Activated T-cell treated with anti-CD3 and anti-CD28 coated beads, Interleukin-2, amount 50 U/mL, for 72 hours (primary cell): Measurements from ENCODE around the gene FBXO44. TPM values are rescaled to one million over a fixed set of nuclear protein-coding genes. Genes with fewer than 3 reads are reported as not detected.
A peak's percentile ranks its signal among the peaks of the same experiment; 100 is the strongest.

Experiments
- ATAC-seq, 2 donors: fragments of 150-1000 bp; cut with Tn5 transposase; replicated peaks in 1 of 2; 2 replicates each; pipeline ENCODE4 v1.10.0; 2021; ENCODE audit warnings: moderate library complexity in 2 of 2, mild to moderate bottlenecking in 1 of 2
- DNase-seq, 2 donors: peaks; one replicate each; pipeline ENCODE4 v3.0.0; 2021 to 2022; ENCODE audit warnings: mixed read lengths in 1 of 2
- H3K27ac Mint-ChIP-seq: one replicate; pipeline ENCODE4 v1.8.0; 2022; ENCODE audit warnings: mild to moderate bottlenecking, moderate library complexity, mixed read lengths
- H3K27me3 Mint-ChIP-seq: one replicate; pipeline ENCODE4 v1.8.0; 2022; ENCODE audit warnings: low read depth, mixed read lengths
- H3K36me3 Mint-ChIP-seq, 2 donors: one replicate each; pipeline ENCODE4 v1.8.0; 2022; ENCODE audit warnings: mixed read lengths in 2 of 2, mild to moderate bottlenecking in 1 of 2; ENCODE audit not compliant: insufficient read depth in 2 of 2
- H3K4me1 Mint-ChIP-seq: one replicate; pipeline ENCODE4 v1.8.0; 2022; ENCODE audit warnings: low read depth, mixed read lengths
- H3K4me3 Mint-ChIP-seq, 2 donors: one replicate each; pipeline ENCODE4 v1.8.0; 2022; ENCODE audit warnings: mild to moderate bottlenecking in 2 of 2, mixed read lengths in 2 of 2, moderate library complexity in 2 of 2
- H3K9me3 Mint-ChIP-seq, 2 donors: one replicate each; pipeline ENCODE4 v1.8.0; 2022; ENCODE audit warnings: mixed read lengths in 2 of 2
- total RNA-seq, 2 donors: library from RNA; stranded (reverse); gene quantifications; one replicate each; pipeline ENCODE4 v1.2.3, GENCODE V29; 2022

Gene FBXO44
- total RNA-seq, 2 donors from 2014 or later = 24.8 to 30.3 TPM

- Mint-ChIP-seq H3K4me3 (peak overlapping the region; percentile 76 to 81), H3K27me3 (peaks cover 55% of the 10 kb centered on the region), H3K4me1 (peaks cover 13% of the 10 kb centered on the region), H3K9me3 (no peaks in the 10 kb centered on the region), H3K36me3 (peaks cover 0 to 2% of the 10 kb centered on the region in 2 donors), H3K27ac (no peak overlapping the region)
- ATAC-seq (no peak), DNase-seq (no peak)
Measured at GRCh38 chr1:11691928-11692711, 37.4 kb downstream of the FBXO44 start.

- H3K36me3 Mint-ChIP-seq = peaks cover 0 to 2% of the 10 kb centered on the region in 2 donors
- peak; percentile 82 to 89 for ATAC-seq
- H3K4me1 Mint-ChIP-seq = peaks cover 13% of the 10 kb centered on the region
- no peaks in the 10 kb centered on the region for H3K9me3 Mint-ChIP-seq
- peak; percentile 61 to 66 for DNase-seq
- H3K4me3 Mint-ChIP-seq = peak overlapping the region; percentile 68 to 76
- peaks cover 49% of the 10 kb centered on the region for H3K27me3 Mint-ChIP-seq
- no peak overlapping the region for H3K27ac Mint-ChIP-seq
Measured at GRCh38 chr1:11693024-11693590, 38.4 kb downstream of the FBXO44 start.

DNA sequence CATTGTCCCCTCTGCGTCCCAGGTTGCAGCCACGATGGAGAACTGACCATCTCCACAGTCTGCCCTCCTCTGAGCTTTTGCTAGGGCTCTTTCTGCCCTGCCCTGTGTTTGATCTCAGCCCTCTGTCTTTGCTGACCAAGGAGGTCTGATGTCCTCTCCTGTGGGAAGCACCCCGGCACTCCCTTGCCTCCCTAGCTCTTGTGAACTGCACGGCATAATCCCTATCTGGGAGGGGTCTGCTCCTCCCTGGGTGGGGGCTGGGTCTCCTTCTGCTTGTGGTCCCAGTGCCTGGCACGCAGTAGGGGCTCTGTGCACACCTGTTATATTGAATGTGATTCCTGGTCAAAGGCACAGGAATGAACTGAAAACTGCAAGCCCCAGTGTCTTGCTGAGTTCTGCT lies 39.2 kb downstream of the FBXO44 start:
- ATAC-seq (no peak), DNase-seq (no peak)

DNA sequence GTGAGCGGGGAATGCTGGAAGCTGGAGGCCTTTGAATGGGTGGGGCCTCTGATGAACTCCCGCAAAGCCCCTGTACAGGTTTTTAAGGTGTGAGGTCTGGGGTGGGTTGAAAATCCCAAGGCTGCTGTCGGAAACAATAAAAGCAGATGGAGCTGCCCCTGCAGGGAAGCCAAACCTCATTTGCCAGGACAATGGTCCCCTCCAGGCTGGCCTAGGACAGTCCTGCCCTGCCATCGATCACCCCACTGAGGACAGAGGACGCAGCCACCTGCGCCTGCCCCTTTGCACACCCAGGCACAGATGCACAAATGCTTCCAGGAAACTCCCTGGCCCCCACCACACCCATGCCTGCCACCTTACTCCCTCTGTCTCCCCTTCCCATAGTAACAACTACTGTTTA lies 41.2 kb downstream of the FBXO44 start:
- peaks cover 0 to 2% of the 10 kb centered on the region in 2 donors for H3K36me3 Mint-ChIP-seq
- peaks cover 10% of the 10 kb centered on the region for H3K4me1 Mint-ChIP-seq
- ATAC-seq (no peak), DNase-seq (no peak)
- H3K9me3 Mint-ChIP-seq = no peaks in the 10 kb centered on the region
- H3K4me3 Mint-ChIP-seq = no peak overlapping the region
- H3K27ac Mint-ChIP-seq = no peak overlapping the region
- H3K27me3 Mint-ChIP-seq = peaks cover 23% of the 10 kb centered on the region

More for the DNA sequence above, 39.2 kb downstream of the FBXO44 start:
- Mint-ChIP-seq H3K4me3 (no peak overlapping the region), H3K27me3 (peaks cover 41% of the 10 kb centered on the region), H3K36me3 (peaks cover 0 to 2% of the 10 kb centered on the region in 2 donors), H3K27ac (no peak overlapping the region), H3K9me3 (no peaks in the 10 kb centered on the region), H3K4me1 (peaks cover 13% of the 10 kb centered on the region)

GRCh38 chr1:11697188-11697892 lies 42.7 kb downstream of the FBXO44 start:
- Mint-ChIP-seq H3K36me3 (peaks cover 0 to 2% of the 10 kb centered on the region in 2 donors), H3K9me3 (no peaks in the 10 kb centered on the region), H3K4me3 (no peak overlapping the region), H3K27me3 (peaks cover 19% of the 10 kb centered on the region), H3K4me1 (peaks cover 10% of the 10 kb centered on the region), H3K27ac (no peak overlapping the region)
- no peak for ATAC-seq
- DNase-seq = no peak

DNA sequence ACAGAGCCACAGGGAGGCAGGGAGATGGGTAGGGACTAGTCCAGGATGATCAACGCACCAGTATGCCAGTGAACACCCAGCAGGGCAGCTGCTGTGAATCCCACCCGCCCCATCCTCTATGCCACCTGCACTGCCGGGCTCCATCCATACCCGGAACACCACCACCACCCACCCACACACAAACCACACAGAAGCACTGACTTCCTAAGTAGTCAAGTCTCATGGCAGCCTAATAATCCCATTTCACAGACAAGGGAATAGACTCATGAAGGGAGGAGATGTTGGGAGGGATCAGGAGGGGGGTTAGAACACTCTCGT lies 43.2 kb downstream of the FBXO44 start:
- Mint-ChIP-seq H3K9me3 (no peaks in the 10 kb centered on the region), H3K27ac (no peak overlapping the region), H3K27me3 (peaks cover 13% of the 10 kb centered on the region), H3K4me3 (no peak overlapping the region), H3K36me3 (peaks cover 0 to 2% of the 10 kb centered on the region in 2 donors), H3K4me1 (peaks cover 4% of the 10 kb centered on the region)
- DNase-seq = no peak
- no peak for ATAC-seq

DNA sequence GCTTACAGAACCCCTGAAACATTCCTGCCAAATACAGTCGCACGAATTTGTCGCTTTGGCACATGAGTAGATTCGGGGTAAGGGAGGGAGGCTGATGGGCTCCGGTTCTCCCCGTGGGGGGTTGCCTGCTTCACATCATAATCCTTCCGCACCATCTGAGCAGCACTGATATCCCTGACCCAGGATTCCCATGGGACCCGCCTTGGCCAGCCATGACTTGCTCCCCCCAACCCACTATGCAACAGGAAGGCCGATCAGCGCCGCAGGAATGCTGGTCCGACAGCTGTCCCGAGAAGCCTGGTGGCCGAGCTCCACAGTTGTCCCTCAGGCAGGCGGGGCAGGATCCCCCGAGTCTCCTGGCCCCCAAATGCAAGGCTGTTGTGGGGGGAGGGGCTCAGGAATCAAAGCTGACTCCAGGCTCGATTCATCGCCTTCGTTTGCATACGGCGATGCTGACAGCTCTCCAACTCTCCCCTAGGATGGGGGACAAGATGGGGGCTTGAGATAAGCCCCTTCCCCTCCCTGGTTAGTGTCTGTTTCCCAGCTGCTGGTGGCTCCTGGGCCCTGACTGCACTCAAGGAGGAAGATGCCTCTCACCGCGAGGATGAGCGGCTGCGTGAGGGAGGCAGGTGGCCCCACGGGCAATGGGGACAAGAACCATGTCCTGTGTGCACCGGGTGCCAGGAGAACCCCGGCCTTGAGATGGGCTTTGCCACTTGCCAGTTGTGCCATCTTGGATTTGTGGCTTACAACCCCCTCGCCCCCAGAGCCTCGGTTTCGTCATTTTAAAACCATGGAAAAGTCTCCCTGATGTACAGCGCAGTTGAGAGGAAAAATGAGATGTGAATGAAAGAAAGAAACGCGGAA lies 46.2 kb downstream of the FBXO44 start:
- peaks cover 7% of the 10 kb centered on the region for H3K27me3 Mint-ChIP-seq
- no peak overlapping the region for H3K4me3 Mint-ChIP-seq
- ATAC-seq (no peak), DNase-seq (no peak)
- H3K27ac Mint-ChIP-seq = no peak overlapping the region
- H3K36me3 Mint-ChIP-seq = no peaks in the 10 kb centered on the region
- no peaks in the 10 kb centered on the region for H3K9me3 Mint-ChIP-seq
- H3K4me1 Mint-ChIP-seq = no peaks in the 10 kb centered on the region

GRCh38 chr1:11701551-11701961 lies 46.9 kb downstream of the FBXO44 start:
- peaks cover 7% of the 10 kb centered on the region for H3K27me3 Mint-ChIP-seq
- no peaks in the 10 kb centered on the region for H3K9me3 Mint-ChIP-seq
- DNase-seq (no peak), ATAC-seq (no peak)
- no peaks in the 10 kb centered on the region for H3K4me1 Mint-ChIP-seq
- H3K36me3 Mint-ChIP-seq = no peaks in the 10 kb centered on the region
- H3K27ac Mint-ChIP-seq = no peak overlapping the region
- no peak overlapping the region for H3K4me3 Mint-ChIP-seq

- Mint-ChIP-seq H3K27ac (no peak overlapping the region), H3K36me3 (no peaks in the 10 kb centered on the region), H3K4me3 (no peak overlapping the region), H3K9me3 (no peaks in the 10 kb centered on the region), H3K4me1 (no peaks in the 10 kb centered on the region), H3K27me3 (peaks cover 7% of the 10 kb centered on the region)
- ATAC-seq = no peak
- no peak for DNase-seq
Measured at GRCh38 chr1:11701981-11702803, 47.5 kb downstream of the FBXO44 start.

GRCh38 chr1:11703357-11704193 lies 48.9 kb downstream of the FBXO44 start:
- H3K4me3 Mint-ChIP-seq = no peak overlapping the region
- H3K4me1 Mint-ChIP-seq = no peaks in the 10 kb centered on the region
- no peaks in the 10 kb centered on the region for H3K36me3 Mint-ChIP-seq
- peaks cover 7% of the 10 kb centered on the region for H3K27me3 Mint-ChIP-seq
- H3K9me3 Mint-ChIP-seq = no peaks in the 10 kb centered on the region
- H3K27ac Mint-ChIP-seq = no peak overlapping the region
- no peak for DNase-seq
- no peak for ATAC-seq

DNA sequence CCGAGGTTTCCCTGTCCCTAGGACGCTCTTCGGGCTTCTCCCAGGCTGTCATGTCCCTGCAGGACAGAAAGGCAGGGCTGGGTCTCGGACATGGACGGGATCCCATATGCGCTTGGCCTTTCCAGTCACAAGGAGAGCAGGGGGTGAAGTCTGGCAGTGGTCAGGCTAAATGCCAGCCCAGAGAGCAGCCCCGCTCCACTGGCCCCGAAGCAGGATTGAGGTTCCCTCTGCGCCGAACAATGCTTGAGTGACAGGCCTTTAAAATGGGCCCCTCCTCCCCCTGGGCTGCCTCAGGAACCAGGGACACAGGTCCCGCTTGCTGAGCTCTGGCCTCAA lies 49.5 kb downstream of the FBXO44 start:
- peaks cover 7% of the 10 kb centered on the region for H3K27me3 Mint-ChIP-seq
- ATAC-seq (no peak), DNase-seq (no peak)
- no peaks in the 10 kb centered on the region for H3K4me1 Mint-ChIP-seq
- no peaks in the 10 kb centered on the region for H3K9me3 Mint-ChIP-seq
- H3K36me3 Mint-ChIP-seq = no peaks in the 10 kb centered on the region
- H3K4me3 Mint-ChIP-seq = no peak overlapping the region
- H3K27ac Mint-ChIP-seq = no peak overlapping the region
